ENCODE data around the gene PTPRG. TPM values are rescaled to one million over a fixed set of nuclear protein-coding genes. Genes with fewer than 3 reads are reported as not detected.

Gene PTPRG
- total and polyA plus RNA-seq, 2 experiments from 2014 or later = 24.4 to 131 TPM

GRCh38 chr3:61734749-61735686 lies 173.6 kb downstream of the PTPRG start (continued):
- TF ChIP-seq ZNF462 (CRISPR knock-in tag; IDR thresholded peaks at IDR 0.05) (no peak), EZH2phosphoT487 (IDR thresholded peaks at IDR 0.05; ENCODE audit: unreplicated experiment) (no peak), CTCF (conservative IDR thresholded peaks at IDR 0.05; ENCODE audit: low read depth in 2 of 2) (no peak), ZNF114 (CRISPR knock-in tag; IDR thresholded peaks at IDR 0.05) (no peak), ZNF331 (CRISPR knock-in tag; IDR thresholded peaks at IDR 0.05; ENCODE audit: low read depth) (no peak), NANOG (IDR thresholded peaks at IDR 0.05; ENCODE audit: borderline replicate concordance) (no peak), JUNB (IDR thresholded peaks at IDR 0.05; ENCODE audit: unreplicated experiment) (no peak)

Measured in GM23338 (cell line).